ENCODE measurements around the gene HRH2.
"Not testable (repeated sequence)": the region's sequence is repeated elsewhere in the genome, so short reads cannot be mapped to it uniquely, and the experiment has no call there.

HRH2 gene

GRCh38 chr5:175715627-175716522, 58.0 kb downstream of the HRH2 start:
- DNase-seq: no peak

DNA sequence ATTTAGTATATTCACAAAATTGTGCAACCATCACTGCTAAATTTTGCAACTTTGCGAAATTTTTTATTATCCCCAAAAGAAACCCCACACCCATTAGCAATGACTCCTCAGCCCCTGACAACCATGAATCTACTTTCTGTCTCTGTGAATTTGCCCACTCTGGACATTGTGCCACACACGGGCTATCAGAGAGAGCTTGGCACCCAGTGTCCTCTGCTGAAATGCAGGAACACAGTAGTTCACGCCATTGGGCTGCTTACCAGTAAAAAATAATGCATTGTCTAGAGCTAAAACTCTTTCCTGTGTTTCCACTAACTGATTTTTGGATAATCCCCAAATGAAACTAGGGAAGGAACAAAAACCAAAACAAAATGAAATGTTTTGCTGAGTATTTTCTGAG, 60.0 kb downstream of the HRH2 start:
- no peak for DNase-seq

DNA sequence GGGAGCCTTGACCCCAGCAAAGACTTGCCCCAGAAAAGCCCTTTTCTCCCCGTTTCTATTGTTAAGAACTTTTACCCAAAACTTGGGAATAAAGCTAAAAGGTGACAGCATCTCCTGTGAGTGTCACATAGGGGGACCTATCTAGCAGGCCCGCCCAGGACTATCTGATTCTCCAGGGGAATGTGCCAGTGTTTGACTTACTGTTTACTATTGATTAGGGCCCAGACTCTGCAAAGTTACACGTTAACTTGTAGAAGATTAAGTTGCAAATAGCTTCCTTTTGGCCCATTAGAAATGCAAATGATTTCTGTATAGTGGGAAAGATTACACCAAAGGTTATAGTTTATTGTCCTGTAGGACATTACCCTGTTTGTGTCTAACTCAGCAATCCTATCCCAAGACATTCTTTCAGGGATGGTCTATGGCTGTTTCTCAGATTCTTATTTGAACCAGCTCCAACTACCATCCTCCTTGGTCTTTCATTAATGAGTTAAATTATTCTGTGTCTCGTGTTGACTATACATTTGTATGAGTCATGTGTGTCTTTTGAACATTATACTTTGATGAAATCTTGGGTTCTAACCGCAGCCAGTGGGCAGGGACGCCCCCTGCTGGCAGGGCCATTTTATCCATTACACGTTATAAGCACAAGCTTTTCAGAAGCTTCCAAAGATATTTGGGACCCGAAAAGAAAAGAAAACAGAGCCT, 60.7 kb downstream of the HRH2 start:
- DNase-seq: peak; percentile 66

DNA sequence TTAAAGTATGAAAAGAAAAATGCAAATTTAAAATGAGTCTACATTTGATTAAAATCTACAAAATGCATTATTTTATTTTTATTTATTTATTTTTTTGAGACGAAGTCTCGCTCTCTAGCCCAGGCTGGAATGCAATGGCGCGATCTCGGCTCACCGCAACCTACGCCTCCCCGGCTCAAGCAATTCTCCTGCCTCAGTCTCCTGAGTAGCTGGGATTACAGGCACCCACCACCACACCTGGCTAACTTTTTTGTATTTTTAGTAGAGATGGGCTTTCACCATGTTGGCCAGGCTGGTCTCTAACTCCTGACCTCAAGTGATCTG, 61.2 kb downstream of the HRH2 start:
- not testable (repeated sequence) for DNase-seq

DNA sequence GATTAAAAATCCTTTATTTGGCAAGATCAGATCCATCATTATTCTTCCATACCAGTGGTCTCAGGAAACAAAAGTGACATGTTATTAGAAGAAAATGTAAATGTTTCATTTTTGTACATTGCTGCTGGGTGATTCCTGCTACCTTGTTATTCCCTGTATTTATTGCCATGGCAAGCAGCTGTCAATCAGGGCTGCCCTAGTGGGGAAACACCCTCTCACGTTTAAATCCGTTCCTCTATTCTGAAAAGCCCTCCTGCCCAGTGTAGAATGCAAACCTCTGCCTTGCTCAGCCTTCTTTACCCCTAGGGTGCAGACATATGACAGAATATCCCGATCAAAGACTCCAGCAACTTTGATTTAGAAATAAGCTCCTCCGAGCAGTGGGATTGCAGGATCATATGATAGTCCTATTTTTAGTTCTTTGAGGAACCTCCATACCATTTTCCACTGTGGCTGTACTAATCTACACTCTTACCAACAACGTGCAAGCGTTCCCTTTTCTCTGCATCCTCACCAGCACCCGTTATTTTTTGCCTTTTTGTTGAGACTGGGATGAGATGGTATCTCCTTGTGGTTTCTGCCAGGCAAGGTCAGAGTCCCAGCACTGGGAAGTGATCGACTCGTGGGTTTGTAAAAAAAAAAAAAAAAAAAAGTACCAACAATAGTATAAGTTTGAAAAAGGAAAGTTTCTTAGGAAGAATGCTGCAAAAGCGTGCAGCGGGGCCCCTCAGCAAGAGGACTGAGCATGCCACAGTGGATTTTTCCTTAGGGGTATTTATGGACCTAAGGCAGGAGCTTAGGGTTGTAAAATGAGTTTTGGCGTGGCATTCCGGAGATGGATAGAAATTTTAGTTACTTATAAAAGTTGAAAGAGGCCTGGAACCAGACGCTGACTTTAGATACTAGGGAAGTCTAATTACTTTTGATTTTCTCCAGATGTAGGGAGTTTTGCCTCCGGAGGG, 66.7 kb downstream of the HRH2 start:
- DNase-seq: no peak

DNA sequence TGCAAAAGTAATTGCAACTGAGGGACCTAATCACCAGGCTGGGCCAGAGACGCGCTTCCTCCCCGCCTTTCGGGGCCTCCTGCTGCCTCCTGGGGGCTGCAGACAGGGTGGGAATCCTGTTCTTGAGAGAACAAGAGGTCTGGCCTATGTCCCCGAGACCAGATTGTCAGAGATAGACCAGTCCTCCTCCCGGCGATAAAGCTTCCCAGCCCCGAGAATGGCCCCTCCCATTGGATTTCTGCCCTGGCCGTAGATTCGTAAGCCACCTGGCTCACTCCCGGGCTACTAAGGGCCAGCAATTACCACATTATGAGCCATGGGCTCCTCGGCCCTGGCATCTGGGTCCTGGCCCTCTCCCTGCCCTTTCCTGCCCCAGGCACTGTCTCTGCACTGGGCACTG, 70.4 kb downstream of the HRH2 start:
- DNase-seq: no peak

DNA sequence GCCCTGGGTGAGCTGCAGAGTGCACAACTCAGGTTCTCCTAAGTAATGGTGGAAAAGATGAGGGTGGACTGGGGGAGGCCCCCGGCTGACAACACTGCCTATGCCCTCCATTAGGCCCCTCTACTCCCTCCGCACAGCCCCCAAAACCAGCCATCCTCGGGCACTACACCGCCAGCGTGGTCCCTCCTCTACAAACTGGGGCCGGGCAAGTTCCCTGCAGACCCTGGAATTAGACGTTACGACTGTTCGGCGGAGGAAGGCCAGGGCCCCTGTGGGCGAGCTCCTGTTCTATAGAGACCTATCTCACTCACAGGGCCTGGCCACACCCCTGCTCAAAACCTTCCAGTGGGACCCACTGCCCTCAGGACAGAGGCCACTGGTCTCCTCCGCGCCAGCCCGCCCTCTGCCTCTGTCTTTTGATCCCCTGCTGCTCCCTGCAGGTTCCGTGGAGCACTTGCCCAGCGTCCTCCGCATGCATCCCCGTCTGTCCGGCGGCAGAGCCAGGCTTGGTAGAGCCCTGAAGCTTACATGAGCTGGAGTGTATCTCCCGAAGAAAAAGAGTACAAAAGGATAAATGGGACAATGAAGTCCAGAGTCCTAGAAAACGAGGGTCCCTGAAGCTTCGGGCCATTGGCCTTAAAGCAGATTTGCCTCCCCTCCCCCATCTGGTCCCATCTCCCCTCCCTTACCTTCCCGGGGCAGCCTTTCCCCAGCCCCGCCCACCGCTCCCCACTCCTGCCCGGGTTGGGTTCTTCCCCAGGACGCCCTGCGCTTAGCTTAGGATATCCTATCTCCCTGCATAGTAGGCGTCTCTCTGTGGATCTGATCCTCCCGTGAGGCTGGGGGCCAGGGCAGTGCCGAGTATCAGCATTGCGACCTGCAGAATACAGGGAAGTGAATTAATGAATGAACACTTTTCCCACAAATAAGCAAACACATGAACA, 71.3 kb downstream of the HRH2 start:
- DNase-seq: no peak

- peak; percentile 94 for DNase-seq
Observed at GRCh38 chr5:175729829-175730277, 72.0 kb downstream of the HRH2 start.

- no peak for DNase-seq
Observed at GRCh38 chr5:175731172-175731571, 73.3 kb downstream of the HRH2 start.

GRCh38 chr5:175731756-175732465, 74.0 kb downstream of the HRH2 start:
- no peak for DNase-seq

- no peak for DNase-seq
Observed at GRCh38 chr5:175733017-175733416, 75.1 kb downstream of the HRH2 start.

- DNase-seq: no peak
Observed at GRCh38 chr5:175734016-175734415, 76.1 kb downstream of the HRH2 start.

- no peak for DNase-seq
Observed at GRCh38 chr5:175734501-175734900, 76.6 kb downstream of the HRH2 start.

DNA sequence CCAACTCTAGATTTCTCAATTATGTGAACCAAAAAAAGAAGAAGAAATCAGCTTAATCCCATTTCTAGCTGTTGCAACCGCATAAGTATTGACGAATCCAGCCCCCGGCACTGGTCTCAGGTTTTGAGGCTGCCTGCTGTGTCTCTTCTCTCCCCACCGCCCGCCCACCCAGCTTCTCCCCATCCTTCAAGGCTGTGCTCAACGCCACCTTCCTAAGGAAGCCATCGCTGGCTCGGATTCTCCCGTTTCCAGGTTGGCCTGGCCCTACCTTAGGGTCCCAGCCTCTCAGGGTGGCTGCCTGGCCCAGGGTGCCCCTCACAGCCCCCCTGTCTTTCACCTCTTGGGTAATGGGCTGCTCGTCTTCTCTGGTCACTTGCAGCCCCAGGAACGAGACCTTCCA, 77.8 kb downstream of the HRH2 start:
- DNase-seq: no peak

- no peak for DNase-seq
Observed at GRCh38 chr5:175736652-175737051, 78.8 kb downstream of the HRH2 start.

DNA sequence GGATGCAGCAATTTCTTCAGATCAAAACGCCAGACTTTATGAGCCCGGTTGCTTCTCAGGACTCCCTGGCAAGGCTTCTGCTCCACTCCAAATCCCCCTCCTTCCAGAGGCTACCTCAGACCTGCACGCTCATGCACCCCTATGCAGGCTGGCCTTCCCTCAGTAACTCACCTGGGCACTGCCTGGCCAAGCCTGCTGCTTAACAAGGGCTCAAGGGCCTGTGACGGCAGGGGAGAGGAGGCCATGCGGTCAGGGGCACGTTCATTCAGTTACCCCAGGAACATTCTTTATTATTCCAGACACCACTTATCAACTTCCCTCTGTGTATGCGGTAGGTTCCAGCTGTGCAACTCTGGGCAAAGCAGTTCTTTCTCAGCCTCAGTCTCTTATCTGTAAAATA, 79.6 kb downstream of the HRH2 start:
- no peak for DNase-seq

DNA sequence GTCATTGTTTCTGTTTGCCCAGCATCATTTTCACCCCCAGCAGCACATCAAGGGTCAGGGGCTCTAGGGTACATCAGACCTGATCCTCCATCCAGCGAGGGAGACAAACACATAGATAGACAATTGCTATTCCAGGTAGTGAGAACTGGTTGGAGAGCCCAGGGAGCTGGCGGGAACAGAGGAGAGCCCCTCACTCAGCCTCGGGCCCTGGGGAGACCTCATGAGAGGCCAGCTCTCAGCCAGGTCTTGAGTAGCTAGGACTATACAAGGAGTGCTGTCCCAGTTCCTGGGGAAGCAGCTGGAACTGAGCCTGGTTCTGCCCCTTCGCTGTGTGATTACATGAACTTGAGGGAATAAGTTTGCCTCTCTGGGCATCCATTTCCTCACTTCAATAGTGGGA, 80.3 kb downstream of the HRH2 start:
- no peak for DNase-seq

DNA sequence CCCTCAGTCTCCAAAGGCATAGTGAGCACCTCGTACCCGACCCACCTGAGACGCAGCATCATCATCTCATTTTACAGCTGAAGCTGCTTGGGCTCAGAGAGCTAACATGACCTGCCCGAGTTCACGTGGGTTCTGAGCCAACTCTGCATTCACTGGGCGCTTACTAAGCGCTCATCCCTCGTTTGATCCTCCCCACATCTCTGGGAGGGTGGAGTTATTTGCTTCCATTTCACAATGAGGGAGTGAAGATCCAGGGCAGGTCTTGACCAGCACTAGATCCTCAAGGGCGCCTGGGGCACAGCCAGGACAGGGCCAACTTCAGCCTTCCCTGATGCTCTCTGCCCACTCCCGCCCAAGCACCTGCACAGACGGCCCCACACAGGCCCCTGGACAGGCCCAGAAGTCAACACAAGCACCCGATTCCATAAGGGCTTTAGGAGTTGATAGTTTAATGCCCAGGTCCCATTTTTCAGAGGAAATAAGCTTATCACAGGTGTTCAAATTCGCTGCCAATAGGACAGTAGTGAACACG, 80.8 kb downstream of the HRH2 start:
- no peak for DNase-seq

DNA sequence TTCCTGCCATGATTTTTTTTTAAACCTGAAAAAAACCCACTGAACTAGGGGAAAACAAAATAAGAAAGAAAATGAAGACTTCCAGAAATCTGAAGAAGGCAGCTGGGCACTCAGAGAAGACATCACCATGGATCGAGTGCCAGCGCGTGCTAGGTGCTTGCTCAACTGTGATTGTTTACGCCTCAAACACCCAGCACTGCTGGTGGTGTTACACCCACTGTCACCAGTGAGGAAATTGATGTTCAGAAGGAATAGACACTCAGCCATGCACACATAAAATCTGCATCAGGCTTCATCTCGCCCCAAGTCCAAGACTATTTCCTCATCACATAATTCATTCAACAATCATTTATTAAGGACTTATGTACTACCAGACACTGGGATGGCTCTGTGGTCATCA, 82.1 kb downstream of the HRH2 start:
- no peak for DNase-seq

DNA sequence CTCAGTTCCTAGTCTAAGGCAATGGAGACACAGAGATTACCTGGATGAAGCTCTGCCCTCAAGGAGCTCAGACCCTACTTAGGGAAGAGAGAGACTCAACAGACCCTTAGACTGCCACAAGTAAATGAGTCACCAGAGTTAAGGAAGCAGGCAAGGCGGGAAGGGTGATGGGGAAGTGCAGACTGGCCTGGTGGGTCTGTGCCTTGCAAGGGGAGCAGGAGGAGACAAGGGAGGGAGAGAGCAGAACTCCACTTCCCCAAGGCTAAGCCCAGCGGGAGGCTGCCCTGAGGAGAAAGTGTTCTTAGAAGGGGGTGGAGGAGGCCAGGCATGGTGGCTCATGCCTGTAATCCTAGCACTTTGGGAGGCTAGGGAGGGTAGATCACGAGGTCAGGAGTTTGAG, 83.7 kb downstream of the HRH2 start:
- DNase-seq: no peak
